Measurements from ENCODE around the gene PRKCZ.

DNA sequence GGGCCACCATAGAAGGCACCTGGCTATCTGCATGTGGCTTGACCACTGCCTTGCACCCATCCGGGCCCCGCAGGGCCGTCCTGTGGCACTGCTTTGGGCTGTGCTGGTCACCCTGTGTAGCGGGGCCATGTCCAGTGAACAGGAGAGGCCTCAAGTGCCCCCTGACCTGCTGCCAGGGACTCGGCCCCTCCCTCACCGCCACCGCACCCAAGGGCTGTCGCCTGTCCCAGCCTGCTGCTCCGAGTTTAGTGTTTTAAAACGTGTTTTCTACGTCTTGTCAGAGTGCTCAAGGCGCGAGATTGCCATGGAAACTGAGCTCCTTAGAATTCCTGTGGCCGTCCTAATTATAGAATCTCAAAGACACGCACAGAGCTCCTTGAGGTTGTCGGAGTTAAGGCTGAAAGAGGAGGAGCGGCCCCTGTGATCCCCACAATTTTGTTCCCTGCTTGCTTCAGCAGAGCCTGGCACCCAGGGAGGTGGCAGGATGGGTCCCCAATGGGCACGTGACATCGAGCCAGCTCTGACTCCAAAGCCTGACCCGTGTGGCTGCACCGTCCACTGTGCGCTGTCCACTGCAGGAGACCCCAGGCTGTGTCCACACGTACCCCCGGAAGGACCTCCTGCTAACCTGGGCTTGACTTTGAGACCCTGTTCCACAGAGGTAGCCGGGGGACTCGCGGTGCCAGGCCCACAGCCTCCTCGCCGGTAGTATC lies 78.1 kb downstream of the PRKCZ start:
- TF ChIP-seq SPI1 (IDR thresholded peaks at IDR 0.05; ENCODE audit: borderline replicate concordance, low read depth) (no peak), GABPA (IDR thresholded peaks at IDR 0.05; ENCODE audit: low read depth) (no peak), POLR2AphosphoS5 (IDR thresholded peaks at IDR 0.05; ENCODE audit: low read depth) (no peak)
- TF ChIP-seq, protein P1, sequence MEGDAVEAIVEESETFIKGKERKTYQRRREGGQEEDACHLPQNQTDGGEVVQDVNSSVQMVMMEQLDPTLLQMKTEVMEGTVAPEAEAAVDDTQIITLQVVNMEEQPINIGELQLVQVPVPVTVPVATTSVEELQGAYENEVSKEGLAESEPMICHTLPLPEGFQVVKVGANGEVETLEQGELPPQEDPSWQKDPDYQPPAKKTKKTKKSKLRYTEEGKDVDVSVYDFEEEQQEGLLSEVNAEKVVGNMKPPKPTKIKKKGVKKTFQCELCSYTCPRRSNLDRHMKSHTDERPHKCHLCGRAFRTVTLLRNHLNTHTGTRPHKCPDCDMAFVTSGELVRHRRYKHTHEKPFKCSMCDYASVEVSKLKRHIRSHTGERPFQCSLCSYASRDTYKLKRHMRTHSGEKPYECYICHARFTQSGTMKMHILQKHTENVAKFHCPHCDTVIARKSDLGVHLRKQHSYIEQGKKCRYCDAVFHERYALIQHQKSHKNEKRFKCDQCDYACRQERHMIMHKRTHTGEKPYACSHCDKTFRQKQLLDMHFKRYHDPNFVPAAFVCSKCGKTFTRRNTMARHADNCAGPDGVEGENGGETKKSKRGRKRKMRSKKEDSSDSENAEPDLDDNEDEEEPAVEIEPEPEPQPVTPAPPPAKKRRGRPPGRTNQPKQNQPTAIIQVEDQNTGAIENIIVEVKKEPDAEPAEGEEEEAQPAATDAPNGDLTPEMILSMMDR (IDR thresholded peaks at IDR 0.05; ENCODE audit: insufficient read depth, low read length), result no peak
- TF ChIP-seq, protein P2, sequence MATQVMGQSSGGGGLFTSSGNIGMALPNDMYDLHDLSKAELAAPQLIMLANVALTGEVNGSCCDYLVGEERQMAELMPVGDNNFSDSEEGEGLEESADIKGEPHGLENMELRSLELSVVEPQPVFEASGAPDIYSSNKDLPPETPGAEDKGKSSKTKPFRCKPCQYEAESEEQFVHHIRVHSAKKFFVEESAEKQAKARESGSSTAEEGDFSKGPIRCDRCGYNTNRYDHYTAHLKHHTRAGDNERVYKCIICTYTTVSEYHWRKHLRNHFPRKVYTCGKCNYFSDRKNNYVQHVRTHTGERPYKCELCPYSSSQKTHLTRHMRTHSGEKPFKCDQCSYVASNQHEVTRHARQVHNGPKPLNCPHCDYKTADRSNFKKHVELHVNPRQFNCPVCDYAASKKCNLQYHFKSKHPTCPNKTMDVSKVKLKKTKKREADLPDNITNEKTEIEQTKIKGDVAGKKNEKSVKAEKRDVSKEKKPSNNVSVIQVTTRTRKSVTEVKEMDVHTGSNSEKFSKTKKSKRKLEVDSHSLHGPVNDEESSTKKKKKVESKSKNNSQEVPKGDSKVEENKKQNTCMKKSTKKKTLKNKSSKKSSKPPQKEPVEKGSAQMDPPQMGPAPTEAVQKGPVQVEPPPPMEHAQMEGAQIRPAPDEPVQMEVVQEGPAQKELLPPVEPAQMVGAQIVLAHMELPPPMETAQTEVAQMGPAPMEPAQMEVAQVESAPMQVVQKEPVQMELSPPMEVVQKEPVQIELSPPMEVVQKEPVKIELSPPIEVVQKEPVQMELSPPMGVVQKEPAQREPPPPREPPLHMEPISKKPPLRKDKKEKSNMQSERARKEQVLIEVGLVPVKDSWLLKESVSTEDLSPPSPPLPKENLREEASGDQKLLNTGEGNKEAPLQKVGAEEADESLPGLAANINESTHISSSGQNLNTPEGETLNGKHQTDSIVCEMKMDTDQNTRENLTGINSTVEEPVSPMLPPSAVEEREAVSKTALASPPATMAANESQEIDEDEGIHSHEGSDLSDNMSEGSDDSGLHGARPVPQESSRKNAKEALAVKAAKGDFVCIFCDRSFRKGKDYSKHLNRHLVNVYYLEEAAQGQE (IDR thresholded peaks at IDR 0.05; ENCODE audit: insufficient replicate concordance, low read depth), result no peak

All from HL-60 (cell line).